Measurements from ENCODE around the gene CCDC12.

DNA sequence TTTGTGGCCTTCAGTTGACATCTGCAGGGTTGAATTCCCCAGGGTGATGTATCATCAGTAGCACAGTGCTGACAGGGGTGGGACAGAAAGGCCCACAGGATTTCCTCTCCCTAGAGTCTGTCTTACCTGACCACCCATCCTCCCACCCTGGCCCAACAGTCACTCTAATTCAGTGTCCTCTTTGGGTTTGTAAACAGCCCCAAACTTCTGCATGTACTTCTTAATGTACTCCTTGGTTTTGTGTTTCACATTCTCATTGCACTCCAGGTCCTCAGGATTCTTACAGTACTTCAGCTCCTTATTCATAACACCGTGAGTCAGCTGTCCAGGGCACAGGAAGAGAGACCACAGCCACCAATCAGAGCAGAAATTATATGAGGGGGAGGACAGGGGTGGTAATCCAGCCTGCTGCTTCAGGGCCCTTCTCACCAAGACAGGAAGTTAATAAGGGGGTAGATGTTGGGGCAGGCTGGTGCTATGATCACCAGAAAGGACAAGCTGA lies 40.4 kb upstream of the CCDC12 start:
- TF ChIP-seq EZH2 (IDR thresholded peaks at IDR 0.05; ENCODE audit: insufficient read depth, poor library complexity, severe bottlenecking) (no peak), EZH2phosphoT487 (IDR thresholded peaks at IDR 0.05; ENCODE audit: insufficient read depth, low read depth) (0 out of 2 replicates have a peak, but pooled peaks have one; percentile 26)

All from GM23248 (cell line).